Adrenal gland (tissue), 12 donors: ENCODE results near the gene BCAS3. TPM values are rescaled to one million over a fixed set of nuclear protein-coding genes. Genes with fewer than 3 reads are reported as not detected.

Experiments used
- DNase-seq, 7 donors: peaks; one replicate each; pipeline ENCODE4 v3.0.0-alpha.2; 2019 to 2020
- H3K27ac ChIP-seq, 5 donors: fragments of 200-600 bp; sonication (generic) in 4 of 5; 1 replicate in 3 of 5; 2 replicates in 2 of 5; pipeline versions ENCODE4 v1.5.1 to v1.8.0; 2016 to 2020; ENCODE audit warnings: mild to moderate bottlenecking in 1 of 5
- H3K27me3 ChIP-seq: fragments of 200-600 bp; 2 replicates; pipeline ENCODE4 v1.8.0; 2021
- H3K36me3 ChIP-seq, 2 donors: fragments of 200-600 bp; replicated peaks in 1 of 2; 1 replicate in 1 of 2; 2 replicates in 1 of 2; pipeline versions ENCODE4 v1.5.1 to v1.8.0; 2018 to 2022
- H3K4me1 ChIP-seq, 2 donors: fragments of 200-600 bp; replicated peaks in 1 of 2; 1 replicate in 1 of 2; 2 replicates in 1 of 2; pipeline versions ENCODE4 v1.5.1 to v1.8.0; 2018 to 2021
- H3K4me3 ChIP-seq, 4 donors: fragments of 200-600 bp; sonication (generic) in 3 of 4; one replicate each; pipeline ENCODE4 v1.5.1; 2016 to 2018
- H3K9me3 ChIP-seq, 3 donors: fragments of 200-600 bp; sonication (generic) in 1 of 3; replicated peaks in 1 of 3; 1 replicate in 2 of 3; 2 replicates in 1 of 3; pipeline versions ENCODE4 v1.5.1 to v1.8.0; 2016 to 2021
- POLR2A ChIP-seq, 2 donors: fragments of 450-650 bp; IDR thresholded peaks; one replicate each; pipeline ENCODE4 v1.6.1; 2017; ENCODE audit warnings: antibody characterized with exemption in 2 of 2, mild to moderate bottlenecking in 2 of 2, moderate library complexity in 1 of 2
- whole genome bisulfite sequencing, 4 donors: extraction: QIAGEN DNeasy Blood & Tissue Kit in 2 of 4; methylation state at CpG; one replicate each; pipeline versions ENCODE4 v1.1.5 to v1.1.7; 2013 to 2017; 5-methylcytosine and 5-hydroxymethylcytosine counted together
- intact Hi-C, 2 donors: fragments of 100-400 bp; cut with DNase I; formaldehyde crosslinking; loops; one replicate each; pipeline versions ENCODE4 v1.14.1 to v1.15.0; 2022 to 2023
- polyA plus RNA-seq, 3 donors: library from polyadenylated mRNA; stranded (reverse); fragments of 200-250 nt in 2 of 3; fragments of 350-450 nt in 1 of 3; fragmentation: Illumina TruSeq in 1 of 3; extraction: RNeasy Lipid Tissue Mini Kit (QIAGEN cat#74804) in 1 of 3; gene quantifications; one replicate each; pipeline ENCODE4 v1.2.3, GENCODE V29; 2013 to 2014
- total RNA-seq, 9 donors: library from RNA; depleted of rRNA in 4 of 9; stranded (reverse); fragments of >200 nt in 4 of 9; fragments of 120-200 nt in 1 of 9; fragmentation: NEBNext Ultra II Directional in 1 of 9; extraction: Animal tissue kit (Norgen Biotek cat#: 25700) in 1 of 9; gene quantifications; one replicate each; pipeline versions ENCODE4 v1.1.0 to v1.2.4, GENCODE V29; 2013 to 2023
- TF ChIP-seq, protein P1 (sequence below), 6 experiments: fragments of 450-650 bp in 4 of 6; fragments of 200-600 bp in 2 of 6; sonication (generic) in 1 of 6; IDR thresholded peaks; 1 replicate in 5 of 6; 2 replicates in 1 of 6; pipeline versions ENCODE4 v1.5.1 to v1.8.0; 2016 to 2021; ENCODE audit warnings: antibody characterized with exemption in 6 of 6, mild to moderate bottlenecking in 2 of 6, moderate library complexity in 1 of 6
- donor health status: healthy with polysubstance abuse.
- donor health status: Bipolar disorder and iron deficiency.
- donor health status: DM: yes; HTN: yes; CAD: no.
- donor health status: DM: no; HTN: no; CAD: no.
- donor health status: DM: no; HTN: no; CAD: no.
- donor health status: DM: yes; HTN: yes; CAD: no.

BCAS3 gene
- total and polyA plus RNA-seq, 12 donors, result 9.4 to 105 (median 29.0) TPM

DNA sequence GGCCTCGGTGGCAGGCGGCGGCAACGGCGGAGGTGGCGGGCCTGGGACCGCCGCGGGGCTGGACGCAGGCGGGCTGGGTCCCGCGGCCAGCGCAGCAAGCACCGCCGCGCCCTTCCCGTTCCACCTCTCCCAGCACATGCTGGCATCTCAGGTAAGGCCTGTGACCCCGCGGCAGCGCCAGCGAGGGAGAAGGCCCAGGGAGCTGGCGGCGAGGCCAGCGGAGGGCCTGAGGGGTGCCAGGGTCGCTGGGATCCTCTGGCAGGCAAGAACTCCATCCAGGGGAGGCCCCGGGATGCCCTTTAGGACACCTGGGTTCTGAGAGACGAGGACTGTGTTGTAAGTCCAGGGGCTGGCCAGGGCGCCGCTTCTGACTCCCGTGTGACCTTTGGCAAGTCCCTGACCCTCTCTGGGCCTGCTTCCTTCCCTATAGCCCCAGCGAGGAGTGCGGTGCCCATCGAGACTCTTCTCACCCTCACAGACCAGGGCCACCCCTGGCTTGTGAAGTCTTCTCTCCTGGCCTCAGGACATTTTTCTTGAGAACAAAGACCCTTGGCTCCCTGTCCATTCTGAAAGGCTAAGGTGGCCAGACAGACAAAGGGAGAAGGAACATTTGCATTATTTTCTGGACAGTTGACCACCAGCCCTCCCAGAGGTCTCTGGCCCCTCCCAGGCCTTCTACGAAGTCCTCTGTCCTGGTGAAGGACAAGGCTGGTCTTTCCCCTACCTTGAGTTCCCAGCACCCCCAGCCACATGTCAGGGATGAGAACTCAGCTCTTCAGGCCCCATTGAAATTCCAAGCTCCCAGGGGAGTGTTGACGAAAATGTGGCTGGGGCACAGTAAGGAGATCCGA, 728.3 kb downstream of the BCAS3 start:
- intact Hi-C loops, result no loop called here
- Histone ChIP-seq H3K27me3 (peaks cover 37% of the 10 kb centered on the region), H3K4me1 (peaks cover 5 to 37% of the 10 kb centered on the region in 2 donors), H3K27ac (peak overlapping the region in 2 of 5 donors; percentile 74 to 81), H3K9me3 (no peaks in the 10 kb centered on the region), H3K36me3 (peaks cover 0 to 8% of the 10 kb centered on the region in 2 donors), H3K4me3 (peak overlapping the region in 1 of 4 donors; percentile 36)
- peak in 3 of 7 donors; percentile 12 to 23 (median 18) for DNase-seq
- TF ChIP-seq, protein P1, sequence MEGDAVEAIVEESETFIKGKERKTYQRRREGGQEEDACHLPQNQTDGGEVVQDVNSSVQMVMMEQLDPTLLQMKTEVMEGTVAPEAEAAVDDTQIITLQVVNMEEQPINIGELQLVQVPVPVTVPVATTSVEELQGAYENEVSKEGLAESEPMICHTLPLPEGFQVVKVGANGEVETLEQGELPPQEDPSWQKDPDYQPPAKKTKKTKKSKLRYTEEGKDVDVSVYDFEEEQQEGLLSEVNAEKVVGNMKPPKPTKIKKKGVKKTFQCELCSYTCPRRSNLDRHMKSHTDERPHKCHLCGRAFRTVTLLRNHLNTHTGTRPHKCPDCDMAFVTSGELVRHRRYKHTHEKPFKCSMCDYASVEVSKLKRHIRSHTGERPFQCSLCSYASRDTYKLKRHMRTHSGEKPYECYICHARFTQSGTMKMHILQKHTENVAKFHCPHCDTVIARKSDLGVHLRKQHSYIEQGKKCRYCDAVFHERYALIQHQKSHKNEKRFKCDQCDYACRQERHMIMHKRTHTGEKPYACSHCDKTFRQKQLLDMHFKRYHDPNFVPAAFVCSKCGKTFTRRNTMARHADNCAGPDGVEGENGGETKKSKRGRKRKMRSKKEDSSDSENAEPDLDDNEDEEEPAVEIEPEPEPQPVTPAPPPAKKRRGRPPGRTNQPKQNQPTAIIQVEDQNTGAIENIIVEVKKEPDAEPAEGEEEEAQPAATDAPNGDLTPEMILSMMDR (IDR thresholded peaks at IDR 0.05), result no peak
- no peak for TF ChIP-seq POLR2A (IDR thresholded peaks at IDR 0.05)
- WGBS, 4 donors, result 53 to 70% (median 62%) methylated on average over 6 to 37 of the region's 37 CpGs

DNA sequence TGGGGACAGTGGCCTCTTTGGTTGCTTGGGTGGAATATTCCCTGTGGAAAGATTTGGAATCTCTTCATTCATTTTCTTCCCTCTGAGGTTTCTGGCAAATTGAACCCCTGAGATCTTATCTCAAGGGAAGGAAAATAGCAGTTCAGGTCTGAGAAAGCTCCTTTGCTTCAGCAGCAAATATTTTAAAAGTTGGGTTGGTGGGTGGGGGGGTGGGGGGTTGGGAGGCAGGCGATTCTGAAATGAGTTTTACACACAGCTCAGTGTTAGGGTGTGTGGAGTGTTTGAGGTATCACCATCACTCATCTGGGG, 728.8 kb downstream of the BCAS3 start:
- TF ChIP-seq POLR2A (IDR thresholded peaks at IDR 0.05), result no peak
- TF ChIP-seq, protein P1 (IDR thresholded peaks at IDR 0.05), result no peak
- intact Hi-C loops, result no loop called here

DNA sequence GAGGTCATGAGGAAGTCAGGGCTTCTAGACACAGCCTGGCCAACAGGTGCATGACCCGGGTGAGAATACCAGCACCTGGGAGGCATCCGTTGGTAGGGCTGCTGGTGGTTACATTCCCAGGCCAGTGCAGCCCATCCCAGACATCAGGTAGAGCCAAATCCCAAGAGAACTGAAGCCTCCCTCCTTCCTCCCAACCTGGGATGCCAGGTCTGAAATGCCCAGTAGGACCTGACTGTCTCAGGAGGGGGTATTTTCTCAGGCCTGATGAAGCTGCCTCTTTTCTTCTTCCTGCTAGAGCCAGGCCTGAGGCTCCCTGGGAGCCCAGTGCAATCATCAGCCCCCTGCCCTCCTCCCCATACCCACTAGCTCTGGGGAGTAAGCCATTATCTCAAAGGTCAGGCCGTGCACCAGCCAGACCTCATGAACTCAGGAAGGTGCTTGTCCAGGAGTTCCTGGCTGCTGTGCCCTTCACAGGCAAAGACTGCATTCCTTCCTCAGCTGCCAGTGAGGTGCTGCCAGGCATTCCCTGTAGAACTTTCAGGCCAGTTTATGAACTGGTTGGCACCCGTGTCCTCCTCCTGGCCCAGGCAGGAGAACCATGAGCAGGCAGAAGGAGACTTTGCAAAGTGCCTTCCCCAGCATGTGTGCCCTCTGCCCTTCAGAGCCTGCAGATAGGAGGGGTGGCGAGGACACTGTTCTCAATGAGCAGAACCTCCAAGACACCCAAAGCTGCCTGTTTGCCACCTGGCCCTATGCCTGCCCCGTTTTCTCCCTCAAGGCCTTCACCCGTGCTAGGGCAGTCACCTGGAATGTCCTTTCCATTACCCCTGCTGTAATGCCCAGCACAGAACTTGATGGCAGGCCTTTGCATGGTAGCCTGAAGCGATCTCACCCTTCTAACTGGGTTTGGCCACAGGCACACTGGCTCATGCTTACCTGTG, 729.6 kb downstream of the BCAS3 start:
- Histone ChIP-seq H3K27ac (peak overlapping the region in 2 of 5 donors; percentile 8 to 74), H3K4me1 (peaks cover 5 to 44% of the 10 kb centered on the region in 2 donors), H3K4me3 (no peak overlapping the region), H3K27me3 (peaks cover 28% of the 10 kb centered on the region), H3K36me3 (peaks cover 0 to 8% of the 10 kb centered on the region in 2 donors), H3K9me3 (no peaks in the 10 kb centered on the region)
- peak in 4 of 7 donors; percentile 11 to 49 (median 16) for DNase-seq
- intact Hi-C loops, result no loop called here
- WGBS, 4 donors, result 56 to 69% (median 63%) methylated on average over 6 to 8 of the region's 8 CpGs
- TF ChIP-seq, protein P1 (IDR thresholded peaks at IDR 0.05), result no peak
- TF ChIP-seq POLR2A (IDR thresholded peaks at IDR 0.05), result no peak

More for the DNA sequence above, 728.8 kb downstream of the BCAS3 start:
- Histone ChIP-seq H3K27me3 (peaks cover 34% of the 10 kb centered on the region), H3K9me3 (no peaks in the 10 kb centered on the region), H3K27ac (peak overlapping the region in 2 of 5 donors; percentile 74 to 81), H3K4me1 (peaks cover 5 to 42% of the 10 kb centered on the region in 2 donors), H3K4me3 (no peak overlapping the region), H3K36me3 (peaks cover 0 to 8% of the 10 kb centered on the region in 2 donors)
- DNase-seq, result no peak
- WGBS, 4 donors, result 70 to 100% (median 74%) methylated on average over 1 of the region's 1 CpG
